Measurements from ENCODE around the gene SLC7A14. TPM values are rescaled to one million over a fixed set of nuclear protein-coding genes. Genes with fewer than 3 reads are reported as not detected.

Gene SLC7A14
- total and polyA plus RNA-seq, 2 of the 4 experiments (the other 2 are of a cell fraction), result 2.7 to 6.8 TPM

GRCh38 chr3:170539897-170540296 lies 46.0 kb downstream of the SLC7A14 start:
- in situ Hi-C loops (cut with MboI; ENCODE audit: low sequenced_read_pairs), result no loop called here
- Histone ChIP-seq H2AFZ (replicated peaks; ENCODE audit: low read length, poor library complexity) (no peak overlapping the region), H2BK120ac (ENCODE audit: low read depth, low read length) (no peak overlapping the region), H3K27ac (ENCODE audit: insufficient read depth, low read length) (no peak overlapping the region), H3K27me3 (ENCODE audit: control insufficient read depth, insufficient read depth, low read length) (no peaks in the 10 kb centered on the region), H3K79me1 (ENCODE audit: low read depth in 1 of 2, low read length in 2 of 2) (no peaks in the 10 kb centered on the region), H2BK20ac (ENCODE audit: low read depth, low read length) (no peak overlapping the region), H3K56ac (ENCODE audit: extremely low read depth, insufficient read depth, low read length) (no peak overlapping the region), H3K4me2 (ENCODE audit: low read depth, low read length) (no peak overlapping the region), H3K18ac (ENCODE audit: low read depth, low read length) (no peak overlapping the region), H3K4me3 (ENCODE audit: insufficient read depth, low read depth, low read length) (no peak overlapping the region), H3K4me1 (ENCODE audit: control insufficient read depth, insufficient read depth, low read length) (peaks cover 2% of the 10 kb centered on the region; the same call in 1 of the 2 replicates), H3K36me3 (ENCODE audit: control insufficient read depth, insufficient read depth, low read length) (no peaks in the 10 kb centered on the region), H2BK5ac (ENCODE audit: low read depth, low read length, poor library complexity, severe bottlenecking) (no peak overlapping the region), H3K23ac (ENCODE audit: low read depth, low read length) (no peak overlapping the region), H4K8ac (ENCODE audit: low read depth in 2 of 2, low read length in 2 of 2) (no peak overlapping the region), H2AK9ac (replicated peaks; ENCODE audit: low read depth, low read length, poor library complexity) (no peak overlapping the region), H3K9me3 (ENCODE audit: control insufficient read depth, insufficient read depth, low read length) (no peaks in the 10 kb centered on the region), H2BK15ac (ENCODE audit: low read depth, low read length) (no peak overlapping the region), H4K20me1 (ENCODE audit: insufficient read depth, low read length) (no peaks in the 10 kb centered on the region), H3K14ac (replicated peaks; ENCODE audit: low read depth, low read length) (no peak overlapping the region), H3K9ac (ENCODE audit: low read depth, low read length) (no peak overlapping the region), H3K9me1 (ENCODE audit: insufficient read depth, low read length) (no peaks in the 10 kb centered on the region), H3K4ac (ENCODE audit: low read depth, low read length) (no peak overlapping the region), H4K5ac (ENCODE audit: low read depth, low read length) (no peak overlapping the region), H4K91ac (ENCODE audit: insufficient read depth, low read depth, low read length) (no peak overlapping the region), H2AK5ac (ENCODE audit: low read depth, low read length) (no peak overlapping the region)
- intact Hi-C loops (cut with micrococcal nuclease), result no loop called here
- no peak for ATAC-seq (ENCODE audit: low read depth)
- no peak for TF ChIP-seq MXI1 (IDR thresholded peaks at IDR 0.05; ENCODE audit: borderline replicate concordance, low read depth, low read length)
- TF ChIP-seq, protein P1, sequence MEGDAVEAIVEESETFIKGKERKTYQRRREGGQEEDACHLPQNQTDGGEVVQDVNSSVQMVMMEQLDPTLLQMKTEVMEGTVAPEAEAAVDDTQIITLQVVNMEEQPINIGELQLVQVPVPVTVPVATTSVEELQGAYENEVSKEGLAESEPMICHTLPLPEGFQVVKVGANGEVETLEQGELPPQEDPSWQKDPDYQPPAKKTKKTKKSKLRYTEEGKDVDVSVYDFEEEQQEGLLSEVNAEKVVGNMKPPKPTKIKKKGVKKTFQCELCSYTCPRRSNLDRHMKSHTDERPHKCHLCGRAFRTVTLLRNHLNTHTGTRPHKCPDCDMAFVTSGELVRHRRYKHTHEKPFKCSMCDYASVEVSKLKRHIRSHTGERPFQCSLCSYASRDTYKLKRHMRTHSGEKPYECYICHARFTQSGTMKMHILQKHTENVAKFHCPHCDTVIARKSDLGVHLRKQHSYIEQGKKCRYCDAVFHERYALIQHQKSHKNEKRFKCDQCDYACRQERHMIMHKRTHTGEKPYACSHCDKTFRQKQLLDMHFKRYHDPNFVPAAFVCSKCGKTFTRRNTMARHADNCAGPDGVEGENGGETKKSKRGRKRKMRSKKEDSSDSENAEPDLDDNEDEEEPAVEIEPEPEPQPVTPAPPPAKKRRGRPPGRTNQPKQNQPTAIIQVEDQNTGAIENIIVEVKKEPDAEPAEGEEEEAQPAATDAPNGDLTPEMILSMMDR (conservative IDR thresholded peaks at IDR 0.05; ENCODE audit: low read depth, low read length), result no peak
- dilution Hi-C loops (cut with HindIII; ENCODE audit: low sequenced_read_pairs, unreplicated experiment), result no loop called here
- BruUV-seq (replicated peaks), result no TSS peak
- ChIA-PET POLR2A (ENCODE audit: unreplicated experiment) (no interaction called here), CTCF (no interaction called here)
- DNase-seq, result no peak
- WGBS, 2 experiments (ENCODE audit: extremely low coverage in 2 of 2, insufficient read length in 1 of 2), result no CpG with 5 or more reads among the region's 3 CpGs

Data from IMR-90 (cell line).